PC-9 (cell line): ENCODE measurements around the gene TAOK1. TPM values are rescaled to one million over a fixed set of nuclear protein-coding genes. Genes with fewer than 3 reads are reported as not detected.

ENCODE experiments used
- BruUV-seq: library from RNA; stranded (reverse); fragments of 400-500 nt; replicated peaks from 2 replicates; lab custom pipeline; 2021; lab: Mats Ljungman, UMichigan
- CTCF ChIA-PET: fragments of 300-600 bp; sonication (Branson Sonifier 250); formaldehyde crosslinking; loops from one replicate; lab custom pipeline; 2022; ENCODE audit warnings: antibody characterized with exemption; lab: Charles Lee
- POLR2A ChIA-PET: fragments of 300-600 bp; sonication (Branson Sonifier 250); formaldehyde crosslinking; loops from one replicate; lab custom pipeline; 2022; ENCODE audit warnings: antibody characterized with exemption; ENCODE audit not compliant: unreplicated experiment; lab: Charles Lee
- DNase-seq, 2 experiments: peaks; one replicate each; pipeline versions ENCODE4 v3.0.0 to v3.0.0-alpha.2; 2015 to 2022; ENCODE audit warnings: mixed read lengths in 1 of 2
- H2AFZ ChIP-seq: fragments of 200-600 bp; sonication (generic); 2 replicates; pipeline ENCODE4 v1.8.1; 2017; ENCODE audit warnings: antibody characterized with exemption
- H3F3A ChIP-seq: fragments of 200-600 bp; sonication (generic); 2 replicates; pipeline ENCODE4 v1.8.1; 2017; ENCODE audit warnings: antibody characterized with exemption, mild to moderate bottlenecking, low read depth; ENCODE audit not compliant: insufficient read depth
- H3K27ac ChIP-seq: fragments of 200-600 bp; sonication (generic); 2 replicates; pipeline ENCODE4 v1.6.1; 2016; ENCODE audit warnings: mixed run types
- H3K27me3 ChIP-seq: fragments of 200-600 bp; sonication (generic); 2 replicates; pipeline ENCODE4 v1.6.1; 2016; ENCODE audit warnings: low read depth, mixed run types; ENCODE audit not compliant: insufficient read depth
- H3K36me3 ChIP-seq: fragments of 200-600 bp; sonication (generic); 2 replicates; pipeline ENCODE4 v1.6.1; 2016; ENCODE audit warnings: low read depth, mixed run types
- H3K4me1 ChIP-seq: fragments of 200-600 bp; sonication (generic); replicated peaks from 2 replicates; pipeline ENCODE4 v1.6.1; 2016; ENCODE audit warnings: mixed run types; ENCODE audit not compliant: insufficient read depth
- H3K4me2 ChIP-seq: fragments of 200-600 bp; sonication (generic); 2 replicates; pipeline ENCODE4 v1.6.1; 2017; ENCODE audit warnings: mixed run types
- H3K4me3 ChIP-seq: fragments of 200-600 bp; sonication (generic); 2 replicates; pipeline ENCODE4 v1.6.1; 2016; ENCODE audit warnings: mixed run types
- H3K79me2 ChIP-seq: fragments of 200-600 bp; sonication (generic); 2 replicates; pipeline ENCODE4 v1.6.1; 2017; ENCODE audit warnings: low read depth, mixed run types
- H3K9me2 ChIP-seq: fragments of 200-600 bp; sonication (generic); 2 replicates; pipeline ENCODE4 v1.8.1; 2017; ENCODE audit warnings: mild to moderate bottlenecking; ENCODE audit not compliant: insufficient read depth
- H3K9me3 ChIP-seq: fragments of 200-600 bp; sonication (generic); 2 replicates; pipeline ENCODE4 v1.8.1; 2016; ENCODE audit warnings: low read depth; ENCODE audit not compliant: insufficient read depth
- H4K20me1 ChIP-seq: fragments of 200-600 bp; sonication (generic); 2 replicates; pipeline ENCODE4 v1.8.1; 2017; ENCODE audit not compliant: insufficient read depth
- CTCF ChIP-seq: fragments of 200-600 bp; sonication (generic); conservative IDR thresholded peaks from 2 replicates; pipeline ENCODE4 v1.6.1; 2017; ENCODE audit warnings: mixed run types, antibody characterized with exemption, mild to moderate bottlenecking, moderate library complexity
- EZH2 ChIP-seq: fragments of 200-600 bp; sonication (generic); IDR thresholded peaks from 2 replicates; pipeline ENCODE4 v1.8.0; 2017; ENCODE audit warnings: antibody characterized with exemption, low read depth
- intact Hi-C: fragments of 100-400 bp; cut with micrococcal nuclease; formaldehyde crosslinking; loops from one replicate; pipeline ENCODE4 v1.10.0; 2022; ENCODE audit not compliant: unreplicated experiment
- total RNA-seq: library from RNA; stranded (reverse); gene quantifications from 2 replicates; pipeline ENCODE4 v1.2.3, GENCODE V29; 2021

TAOK1 gene
- total RNA-seq, 1 experiment from 2014 or later = 51.1 TPM

GRCh38 chr17:29560316-29560715, 170.2 kb downstream of the TAOK1 start:
- Histone ChIP-seq H3K79me2 (peaks cover 13% of the 10 kb centered on the region), H3K4me3 (no peak overlapping the region), H2AFZ (no peak overlapping the region), H3K4me2 (no peak overlapping the region), H3K27ac (no peak overlapping the region), H3K9me3 (no peaks in the 10 kb centered on the region), H3K27me3 (no peaks in the 10 kb centered on the region), H3F3A (peaks cover 32% of the 10 kb centered on the region; the same call in 1 of the 2 replicates), H3K4me1 (peaks cover 30% of the 10 kb centered on the region), H3K36me3 (no peaks in the 10 kb centered on the region; the same call in 1 of the 2 replicates), H3K9me2 (no peaks in the 10 kb centered on the region), H4K20me1 (no peaks in the 10 kb centered on the region)
- DNase-seq = no peak
- intact Hi-C loops = no loop called here
- CTCF ChIA-PET = interaction anchor here (0.6 kb wide), 1 partner anchor 796 kb away, joined by 3 read pairs; no protein-coding TSS in a partner anchor
- no TSS peak for BruUV-seq
- TF ChIP-seq EZH2 (no peak), CTCF (no peak)
- POLR2A ChIA-PET = no interaction called here

GRCh38 chr17:29561554-29562517, 171.7 kb downstream of the TAOK1 start:
- no peak for DNase-seq
- Histone ChIP-seq H3K9me3 (no peaks in the 10 kb centered on the region), H3K4me1 (peaks cover 31% of the 10 kb centered on the region), H3K27me3 (no peaks in the 10 kb centered on the region), H3K4me3 (no peak overlapping the region), H3K36me3 (no peaks in the 10 kb centered on the region; the same call in 1 of the 2 replicates), H3K4me2 (no peak overlapping the region), H3K9me2 (no peaks in the 10 kb centered on the region), H3K79me2 (peaks cover 16% of the 10 kb centered on the region), H4K20me1 (no peaks in the 10 kb centered on the region), H3F3A (peaks cover 33% of the 10 kb centered on the region; the same call in 1 of the 2 replicates), H2AFZ (no peak overlapping the region), H3K27ac (no peak overlapping the region)
- TF ChIP-seq EZH2 (no peak), CTCF (no peak)
- CTCF ChIA-PET = no interaction called here
- intact Hi-C loops = no loop called here
- POLR2A ChIA-PET = no interaction called here
- no TSS peak for BruUV-seq

DNA sequence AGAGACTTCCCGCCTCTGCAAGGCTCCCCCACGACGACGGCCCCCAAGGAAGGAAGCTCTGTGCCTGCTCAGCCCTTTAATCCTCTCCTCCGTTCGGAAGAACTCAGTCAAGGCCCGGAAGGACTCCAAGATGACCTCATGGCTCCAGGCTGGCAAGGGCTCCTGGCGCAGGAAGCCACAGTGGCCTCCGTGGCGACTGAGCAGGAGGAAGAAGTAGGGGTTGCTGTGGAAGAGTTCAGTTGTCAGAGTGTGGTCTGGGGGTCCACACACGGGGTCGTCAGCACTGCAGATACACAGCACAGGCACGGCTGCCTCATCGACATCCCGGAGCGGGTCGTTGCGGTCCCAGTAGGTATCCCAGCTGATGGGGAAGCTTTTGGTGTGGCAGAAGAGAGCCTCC, 172.5 kb downstream of the TAOK1 start:
- Histone ChIP-seq H3K79me2 (peaks cover 16% of the 10 kb centered on the region), H3K36me3 (no peaks in the 10 kb centered on the region; the same call in 1 of the 2 replicates), H3K4me2 (no peak overlapping the region), H3K9me3 (no peaks in the 10 kb centered on the region), H3K4me1 (peaks cover 24% of the 10 kb centered on the region), H3K4me3 (no peak overlapping the region), H2AFZ (no peak overlapping the region), H3K9me2 (no peaks in the 10 kb centered on the region), H3K27ac (no peak overlapping the region), H3K27me3 (no peaks in the 10 kb centered on the region), H4K20me1 (no peaks in the 10 kb centered on the region), H3F3A (peaks cover 33% of the 10 kb centered on the region; the same call in 1 of the 2 replicates)
- DNase-seq = no peak
- ChIA-PET CTCF (no interaction called here), POLR2A (no interaction called here)
- TF ChIP-seq CTCF = no peak
- no peak for TF ChIP-seq EZH2
- intact Hi-C loops = no loop called here
- no TSS peak for BruUV-seq
